ENCODE measurements around the gene SLC27A2.

SLC27A2 gene

GRCh38 chr15:50244959-50245624, 63.1 kb downstream of the SLC27A2 start:
- DNase-seq, result no peak

GRCh38 chr15:50246631-50247030, 64.6 kb downstream of the SLC27A2 start:
- no peak for DNase-seq

GRCh38 chr15:50247819-50248655, 66.0 kb downstream of the SLC27A2 start:
- DNase-seq, result peak; percentile 20

- no peak for DNase-seq
Observed at GRCh38 chr15:50248994-50249582, 67.1 kb downstream of the SLC27A2 start.

- no peak for DNase-seq
Observed at GRCh38 chr15:50249704-50250103, 67.7 kb downstream of the SLC27A2 start.

- no peak for DNase-seq
Observed at GRCh38 chr15:50250760-50251394, 68.9 kb downstream of the SLC27A2 start.

GRCh38 chr15:50251638-50252182, 69.7 kb downstream of the SLC27A2 start:
- DNase-seq, result no peak

GRCh38 chr15:50252556-50252955, 70.6 kb downstream of the SLC27A2 start:
- no peak for DNase-seq

GRCh38 chr15:50256188-50257041, 74.4 kb downstream of the SLC27A2 start:
- DNase-seq, result no peak

GRCh38 chr15:50257332-50257731, 75.3 kb downstream of the SLC27A2 start:
- DNase-seq, result no peak

- DNase-seq, result no peak
Observed at GRCh38 chr15:50257924-50258323, 75.9 kb downstream of the SLC27A2 start.

GRCh38 chr15:50259276-50259675, 77.3 kb downstream of the SLC27A2 start:
- DNase-seq, result no peak

- no peak for DNase-seq
Observed at GRCh38 chr15:50260969-50261496, 79.0 kb downstream of the SLC27A2 start.

- DNase-seq, result no peak
Observed at GRCh38 chr15:50261981-50262380, 80.0 kb downstream of the SLC27A2 start.

- no peak for DNase-seq
Observed at GRCh38 chr15:50262533-50262932, 80.5 kb downstream of the SLC27A2 start.

- peak; percentile 59 for DNase-seq
Observed at GRCh38 chr15:50265620-50266019, 83.6 kb downstream of the SLC27A2 start, which contains the start of gene HDC. Gene HDC (minus strand): TSS chr15:50265726. CDS start chr15:50265623, 103 bp downstream.

- no peak for DNase-seq
Observed at GRCh38 chr15:50267577-50267976, 85.6 kb downstream of the SLC27A2 start.

GRCh38 chr15:50275091-50275490, 93.1 kb downstream of the SLC27A2 start:
- no peak for DNase-seq

GRCh38 chr15:50275908-50276307, 93.9 kb downstream of the SLC27A2 start:
- no peak for DNase-seq

- no peak for DNase-seq
Observed at GRCh38 chr15:50277370-50277769, 95.4 kb downstream of the SLC27A2 start.

- DNase-seq, result no peak
Observed at GRCh38 chr15:50278496-50278895, 96.5 kb downstream of the SLC27A2 start.

GRCh38 chr15:50280271-50280670, 98.3 kb downstream of the SLC27A2 start:
- no peak for DNase-seq
